DLD1 (cell line): ENCODE data around the gene BNC2.

Experiments
- in situ Hi-C: cut with HindIII; loops from 2 replicates; pipeline ENCODE4 v1.10.0; 2017; ENCODE audit warnings: low sequenced_read_pairs

BNC2 gene

DNA sequence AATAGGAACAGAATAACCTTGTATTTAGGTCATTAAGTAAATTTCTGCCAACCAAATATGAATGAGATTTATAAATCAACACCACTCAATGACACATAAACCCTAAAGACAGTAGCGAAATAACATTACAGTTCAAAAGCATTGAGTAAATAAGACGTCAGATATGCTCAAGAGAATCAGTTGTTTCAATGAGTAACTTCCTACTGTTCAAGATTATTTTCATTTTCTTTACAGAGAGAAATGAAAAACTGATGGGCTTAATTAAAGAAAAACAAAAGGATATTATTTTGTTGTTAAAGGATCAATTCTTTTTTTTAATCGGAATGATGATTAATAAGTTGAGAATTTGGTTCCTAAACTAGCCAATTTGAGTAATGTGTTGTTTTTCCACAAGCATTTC, 150.1 kb downstream of the BNC2 start:
- in situ Hi-C loops, result no loop called here

GRCh38 chr9:16719921-16720320, 150.5 kb downstream of the BNC2 start:
- in situ Hi-C loops, result no loop called here

- in situ Hi-C loops, result no loop called here
Observed at GRCh38 chr9:16718952-16719351, 151.5 kb downstream of the BNC2 start.

DNA sequence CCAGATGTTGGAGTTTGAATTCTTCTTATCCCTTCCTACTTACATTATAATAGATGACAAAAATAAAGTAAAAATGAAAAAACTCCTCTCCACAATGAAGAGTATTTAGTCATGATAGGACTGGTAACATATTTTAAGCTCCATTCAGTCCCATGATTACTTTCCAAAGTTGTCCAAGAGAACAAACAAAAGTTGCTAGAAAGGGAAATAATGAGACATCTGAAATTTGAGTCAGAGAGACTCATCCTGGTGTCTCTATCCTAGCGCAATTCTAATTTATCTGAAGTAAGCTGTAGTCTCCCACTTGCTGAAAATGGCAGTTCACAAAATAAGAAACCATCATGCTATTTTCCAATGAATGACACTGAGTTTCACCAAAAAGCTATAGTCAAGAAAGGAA, 152.2 kb downstream of the BNC2 start:
- in situ Hi-C loops, result no loop called here

GRCh38 chr9:16716601-16717000, 153.9 kb downstream of the BNC2 start:
- in situ Hi-C loops, result no loop called here

- in situ Hi-C loops, result no loop called here
Observed at GRCh38 chr9:16715404-16715803, 155.1 kb downstream of the BNC2 start.

GRCh38 chr9:16712787-16713186, 157.7 kb downstream of the BNC2 start:
- in situ Hi-C loops, result no loop called here

DNA sequence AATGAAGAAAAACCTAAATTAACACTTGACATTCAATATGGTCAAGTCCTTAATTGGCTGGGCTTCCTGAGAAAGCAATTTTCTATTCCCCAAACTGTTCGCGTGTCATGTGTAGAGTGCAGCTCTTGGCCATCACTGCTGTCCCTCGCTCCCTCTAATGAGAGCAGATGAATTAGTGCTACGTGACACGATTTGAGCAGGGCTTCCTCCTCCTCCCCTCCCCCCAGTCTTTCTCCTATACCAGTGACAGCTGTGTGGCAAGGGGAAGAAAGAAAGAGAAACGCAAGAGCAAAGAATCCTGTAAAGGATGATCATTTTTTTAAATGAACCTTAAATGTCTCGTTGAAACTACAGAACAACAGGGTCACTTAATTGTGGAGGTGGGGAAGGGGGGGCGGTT, 159.6 kb downstream of the BNC2 start:
- in situ Hi-C loops, result no loop called here

DNA sequence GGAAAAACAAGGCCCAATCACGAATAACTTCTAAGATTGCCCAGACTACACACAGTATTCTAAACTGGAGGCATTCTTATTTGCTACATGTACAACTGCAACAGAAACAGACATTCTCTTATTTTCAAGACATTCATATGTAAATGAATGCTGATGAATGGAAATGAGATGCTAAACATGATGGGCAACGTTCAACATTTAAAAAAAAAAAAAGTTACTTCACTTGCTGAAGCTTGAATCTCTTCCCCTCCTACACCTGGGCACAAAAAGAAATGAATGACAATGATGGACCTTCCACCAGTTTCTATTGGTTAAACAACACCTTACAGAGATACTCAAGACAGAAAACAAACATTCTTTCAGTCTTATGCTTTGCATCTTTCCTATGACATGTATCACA, 160.5 kb downstream of the BNC2 start:
- in situ Hi-C loops, result no loop called here

- in situ Hi-C loops, result no loop called here
Observed at GRCh38 chr9:16708656-16709435, 161.6 kb downstream of the BNC2 start.

- in situ Hi-C loops, result no loop called here
Observed at GRCh38 chr9:16705111-16705604, 165.3 kb downstream of the BNC2 start.

GRCh38 chr9:16704116-16705110, 166.1 kb downstream of the BNC2 start:
- in situ Hi-C loops, result no loop called here

- in situ Hi-C loops, result no loop called here
Observed at GRCh38 chr9:16701347-16701746, 169.1 kb downstream of the BNC2 start.

DNA sequence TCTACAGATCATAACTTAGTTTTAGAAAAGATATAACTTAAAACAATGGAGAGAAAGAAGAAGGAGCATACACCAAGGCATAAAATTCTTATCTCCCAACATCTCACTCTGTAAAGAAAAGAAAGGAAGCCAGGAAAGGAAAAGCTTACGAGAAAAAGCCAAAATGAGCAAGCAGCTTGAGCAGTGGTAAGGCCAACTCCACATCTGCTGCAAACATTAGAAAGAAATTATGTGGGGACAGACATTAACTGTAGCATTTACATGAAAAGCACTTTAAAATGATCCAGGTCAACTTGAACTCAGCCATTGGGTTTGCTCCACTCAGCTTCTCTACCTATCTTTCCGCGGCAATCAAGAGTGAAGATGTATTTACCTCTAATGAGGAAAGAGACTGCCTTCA, 176.9 kb downstream of the BNC2 start:
- in situ Hi-C loops, result no loop called here

- in situ Hi-C loops, result no loop called here
Observed at GRCh38 chr9:16690628-16691027, 179.8 kb downstream of the BNC2 start.

- in situ Hi-C loops, result no loop called here
Observed at GRCh38 chr9:16690205-16690604, 180.3 kb downstream of the BNC2 start.

DNA sequence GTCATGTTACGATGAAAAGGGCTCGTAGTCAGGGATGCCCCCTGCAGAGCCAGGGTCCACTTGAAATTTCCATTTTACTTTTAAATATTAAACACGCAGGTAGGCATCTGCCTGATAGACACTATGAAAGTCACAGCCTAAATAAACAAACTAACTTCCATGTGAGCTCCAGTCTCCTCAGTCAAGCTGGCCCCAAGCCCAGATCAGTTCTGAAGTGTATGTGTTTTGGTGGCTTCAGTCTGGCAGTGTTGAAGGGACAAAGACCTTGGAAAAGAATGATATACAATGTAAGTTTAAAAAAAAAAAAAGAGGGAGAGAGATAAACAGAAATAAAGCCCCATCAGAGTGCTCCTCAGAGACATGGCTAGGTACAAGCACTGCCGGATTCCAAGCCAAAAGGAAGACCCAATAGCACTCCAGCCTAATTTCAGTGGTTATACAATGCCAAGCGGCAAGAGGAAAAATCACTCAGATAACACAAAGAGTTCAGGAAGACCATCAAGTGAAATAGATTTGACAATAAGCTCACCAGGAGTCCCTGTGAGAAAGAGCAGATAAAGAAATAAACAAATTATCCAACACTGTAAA, 181.0 kb downstream of the BNC2 start:
- in situ Hi-C loops, result no loop called here

- in situ Hi-C loops, result no loop called here
Observed at GRCh38 chr9:16688814-16689213, 181.7 kb downstream of the BNC2 start.

GRCh38 chr9:16687678-16688369, 182.6 kb downstream of the BNC2 start:
- in situ Hi-C loops, result no loop called here

- in situ Hi-C loops, result no loop called here
Observed at GRCh38 chr9:16683326-16683725, 187.1 kb downstream of the BNC2 start.

GRCh38 chr9:16682273-16682672, 188.2 kb downstream of the BNC2 start:
- in situ Hi-C loops, result no loop called here
